ENCODE data around the gene FRY. TPM values are rescaled to one million over a fixed set of nuclear protein-coding genes. Genes with fewer than 3 reads are reported as not detected.
"Not testable (repeated sequence)": the region's sequence is repeated elsewhere in the genome, so short reads cannot be mapped to it uniquely, and the experiment has no call there.

The FRY gene
- total RNA-seq, 1 experiment from 2014 or later: 5.7 TPM

GRCh38 chr13:32040689-32041088, 9.1 kb downstream of the FRY start:
- no peak for DNase-seq (ENCODE audit: low read depth)

GRCh38 chr13:32041429-32041828, 9.9 kb downstream of the FRY start:
- DNase-seq (ENCODE audit: low read depth): no peak

GRCh38 chr13:32042551-32042950, 11.0 kb downstream of the FRY start:
- DNase-seq (ENCODE audit: low read depth): no peak

DNA sequence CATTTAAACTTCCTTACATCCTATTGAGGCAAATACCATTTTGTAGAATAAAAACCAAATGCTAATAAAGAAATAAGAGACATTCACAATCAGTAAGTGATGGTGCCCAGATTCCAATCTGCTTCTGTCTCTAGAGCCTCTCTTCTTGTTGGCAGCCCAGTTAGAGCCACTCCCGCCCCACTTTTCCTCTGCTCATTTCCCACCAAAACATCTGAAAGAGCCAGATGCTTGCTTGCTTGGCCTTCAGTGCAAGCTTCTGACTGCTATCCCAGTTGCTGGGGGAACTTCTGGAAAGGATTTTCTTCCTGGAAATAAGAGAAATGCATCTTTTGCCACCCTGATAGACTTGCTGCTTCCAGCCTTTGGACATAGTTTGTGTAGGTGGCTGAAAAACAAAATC, 12.9 kb downstream of the FRY start:
- DNase-seq (ENCODE audit: low read depth): no peak

DNA sequence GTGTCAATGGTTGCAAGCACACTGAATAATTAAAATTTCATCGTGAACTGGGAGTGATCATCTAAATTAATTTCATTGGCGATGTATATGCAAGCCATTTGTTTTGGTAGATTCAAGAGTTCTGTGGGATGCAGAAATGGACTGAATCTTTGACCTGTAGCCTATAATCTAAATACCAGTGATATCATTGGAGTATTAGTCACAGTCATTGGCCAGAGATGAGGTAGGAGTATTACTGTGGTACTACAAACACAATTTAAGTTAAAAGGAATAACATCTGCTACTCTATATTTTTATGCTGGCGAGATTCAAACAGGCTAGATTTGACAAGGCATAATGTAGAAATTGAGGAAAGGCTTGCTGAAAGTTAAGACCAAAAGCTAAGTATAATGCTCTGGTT, 14.0 kb downstream of the FRY start:
- no peak for DNase-seq (ENCODE audit: low read depth)

- DNase-seq (ENCODE audit: low read depth): peak; percentile 38
These were observed 14.6 kb downstream of the FRY start for GRCh38 chr13:32045982-32046785.

DNA sequence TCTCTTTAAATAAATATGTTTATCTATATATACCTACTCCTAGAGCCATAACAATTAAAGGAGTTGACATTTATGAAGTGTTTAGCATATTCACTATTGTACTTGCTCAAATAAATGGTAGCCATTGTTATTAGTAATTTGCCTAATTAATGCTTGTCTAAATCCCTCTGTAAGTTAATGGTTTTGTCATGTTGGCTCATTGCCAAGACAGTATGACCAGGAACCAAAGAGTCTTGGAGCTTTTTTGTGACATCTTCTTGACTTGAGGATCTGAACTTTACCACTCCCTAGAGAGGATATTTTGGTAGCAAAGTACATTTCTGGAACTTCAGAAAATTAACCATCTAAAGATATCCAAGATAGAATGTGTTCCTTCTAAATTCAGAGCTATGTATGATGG, 15.5 kb downstream of the FRY start:
- DNase-seq (ENCODE audit: low read depth): no peak

GRCh38 chr13:32047793-32048192, 16.2 kb downstream of the FRY start:
- DNase-seq (ENCODE audit: low read depth): no peak

GRCh38 chr13:32048816-32049215, 17.2 kb downstream of the FRY start:
- peak; percentile 59 for DNase-seq (ENCODE audit: low read depth)

DNA sequence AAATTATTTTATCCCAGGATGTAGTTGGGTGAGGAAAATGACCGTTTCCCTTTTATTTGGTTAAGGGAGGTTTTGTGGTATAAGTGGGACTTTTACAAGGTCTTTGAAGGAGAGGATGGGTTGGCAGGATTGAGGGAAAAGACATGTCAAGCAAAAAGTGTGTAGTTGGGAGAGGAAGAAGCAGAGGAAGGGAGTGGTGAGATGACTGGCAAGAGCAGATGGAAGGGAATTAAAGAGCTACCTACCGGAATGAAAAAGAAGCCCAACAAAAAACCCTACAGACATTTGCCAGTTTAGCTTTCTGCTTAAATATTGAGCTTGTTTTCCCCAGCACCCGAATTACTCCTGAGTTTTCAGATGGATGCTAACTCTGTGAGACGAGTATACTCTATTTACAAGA, 19.6 kb downstream of the FRY start:
- DNase-seq (ENCODE audit: low read depth): no peak

DNA sequence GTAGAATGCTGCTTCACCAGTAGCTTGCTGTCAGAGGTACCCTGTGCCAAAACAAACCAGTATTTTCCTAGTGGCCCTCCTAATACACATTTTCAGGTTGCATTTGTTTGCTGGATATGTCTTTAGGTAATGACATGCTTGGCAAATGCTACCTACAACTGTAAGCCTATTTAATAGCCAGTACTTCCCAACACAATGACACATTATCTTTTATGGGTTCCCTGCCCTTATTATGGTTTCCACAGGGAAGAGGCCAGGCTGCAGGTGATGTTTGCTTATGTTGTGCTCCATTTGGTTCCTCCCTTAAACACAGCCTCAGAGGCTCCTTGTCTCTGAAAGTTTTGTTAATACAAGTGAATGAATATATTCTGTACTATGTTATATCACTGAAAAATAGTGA, 24.7 kb downstream of the FRY start:
- no peak for DNase-seq (ENCODE audit: low read depth)

DNA sequence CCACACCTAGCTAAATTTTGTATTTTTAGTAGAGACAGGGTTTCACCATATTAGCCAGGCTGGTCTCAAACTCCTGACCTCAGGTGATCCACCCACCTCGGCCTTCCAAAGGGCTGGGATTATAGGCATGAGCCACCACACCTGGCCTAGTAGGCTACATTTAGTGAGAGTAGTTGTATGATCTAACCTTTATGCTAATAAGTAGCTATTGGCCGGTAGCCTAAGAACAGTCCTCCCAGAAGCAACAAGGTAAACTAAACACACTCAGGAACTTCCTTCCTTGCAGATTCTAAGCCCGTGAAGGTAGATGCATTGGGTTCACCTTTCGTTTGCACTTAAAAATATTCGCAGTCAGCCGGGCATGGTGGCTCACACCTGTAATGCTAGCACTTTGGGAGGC, 25.8 kb downstream of the FRY start:
- not testable (repeated sequence) for DNase-seq (ENCODE audit: low read depth)

DNA sequence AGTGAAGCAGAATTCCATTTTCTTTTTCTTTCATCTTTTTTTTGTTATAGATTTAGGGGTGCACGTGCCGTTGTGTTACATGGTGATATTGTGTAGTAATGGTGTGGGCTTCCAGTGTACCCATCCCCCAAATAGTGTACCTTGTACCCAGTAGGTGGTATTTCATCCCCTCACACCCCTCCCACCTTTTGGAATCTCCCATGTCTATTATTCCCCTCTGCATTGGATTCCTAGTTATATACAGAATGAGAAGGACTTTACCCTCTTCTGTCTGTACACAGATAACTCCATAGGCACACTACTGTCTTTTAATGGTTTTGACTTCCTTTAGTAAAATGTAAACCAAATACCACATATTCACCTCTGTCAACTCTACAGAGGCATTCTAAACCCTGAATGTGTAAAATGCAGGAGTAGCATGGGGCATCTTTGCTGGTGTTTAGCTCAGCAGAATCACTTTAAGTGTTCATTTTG, 28.0 kb downstream of the FRY start:
- DNase-seq (ENCODE audit: low read depth): no peak

DNA sequence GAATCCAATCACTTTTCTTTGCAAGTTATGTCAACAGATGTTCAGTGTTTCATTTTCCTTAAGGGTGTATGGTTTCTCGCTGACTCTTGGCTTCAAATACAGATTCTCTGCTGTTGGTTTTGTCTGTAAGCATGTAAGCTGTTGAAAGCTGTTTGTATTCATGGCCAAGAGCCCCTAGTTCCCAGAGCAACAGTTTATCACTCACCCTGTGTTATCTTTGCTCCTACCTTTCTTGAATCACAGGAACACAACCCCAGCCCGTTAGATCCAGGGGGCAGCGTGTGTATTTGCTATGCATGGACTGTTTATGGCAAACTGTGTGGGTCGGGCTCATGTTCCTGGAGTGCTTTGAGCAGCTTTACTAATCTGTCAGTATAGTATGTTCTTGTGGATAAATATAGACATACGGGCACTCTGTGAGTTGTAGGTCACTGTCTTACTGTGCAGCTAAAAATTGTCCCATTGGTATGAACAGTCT, 28.9 kb downstream of the FRY start:
- DNase-seq (ENCODE audit: low read depth): no peak

DNA sequence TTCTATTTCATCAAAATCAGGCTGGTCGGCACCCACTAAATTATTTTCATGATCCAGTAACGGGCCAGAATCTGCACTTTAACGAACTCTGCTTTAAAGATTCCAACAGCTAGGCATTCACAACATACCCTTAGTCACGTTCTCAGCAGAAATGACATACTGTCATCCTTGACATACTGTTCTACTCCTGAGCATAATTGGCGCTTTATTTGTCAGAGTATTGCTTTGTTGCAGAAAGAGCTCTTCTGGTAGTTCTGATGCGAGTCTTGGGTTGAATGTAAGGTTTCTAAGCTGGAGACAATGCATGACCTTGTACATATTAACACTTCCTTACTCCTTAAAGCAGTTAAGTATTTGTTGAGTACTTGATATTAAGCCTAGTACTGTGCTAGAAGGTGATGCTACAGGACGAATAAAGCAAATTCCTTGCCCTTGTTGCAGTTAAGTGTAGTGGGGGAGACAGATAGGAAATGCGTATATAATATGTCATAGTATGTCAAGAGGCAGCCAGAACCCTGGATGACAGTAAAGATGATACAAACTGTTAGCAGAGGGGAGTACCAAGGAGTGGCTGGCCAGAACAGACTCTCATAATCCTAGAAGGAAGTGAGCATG, 32.2 kb downstream of the FRY start:
- no peak for DNase-seq (ENCODE audit: low read depth)

DNA sequence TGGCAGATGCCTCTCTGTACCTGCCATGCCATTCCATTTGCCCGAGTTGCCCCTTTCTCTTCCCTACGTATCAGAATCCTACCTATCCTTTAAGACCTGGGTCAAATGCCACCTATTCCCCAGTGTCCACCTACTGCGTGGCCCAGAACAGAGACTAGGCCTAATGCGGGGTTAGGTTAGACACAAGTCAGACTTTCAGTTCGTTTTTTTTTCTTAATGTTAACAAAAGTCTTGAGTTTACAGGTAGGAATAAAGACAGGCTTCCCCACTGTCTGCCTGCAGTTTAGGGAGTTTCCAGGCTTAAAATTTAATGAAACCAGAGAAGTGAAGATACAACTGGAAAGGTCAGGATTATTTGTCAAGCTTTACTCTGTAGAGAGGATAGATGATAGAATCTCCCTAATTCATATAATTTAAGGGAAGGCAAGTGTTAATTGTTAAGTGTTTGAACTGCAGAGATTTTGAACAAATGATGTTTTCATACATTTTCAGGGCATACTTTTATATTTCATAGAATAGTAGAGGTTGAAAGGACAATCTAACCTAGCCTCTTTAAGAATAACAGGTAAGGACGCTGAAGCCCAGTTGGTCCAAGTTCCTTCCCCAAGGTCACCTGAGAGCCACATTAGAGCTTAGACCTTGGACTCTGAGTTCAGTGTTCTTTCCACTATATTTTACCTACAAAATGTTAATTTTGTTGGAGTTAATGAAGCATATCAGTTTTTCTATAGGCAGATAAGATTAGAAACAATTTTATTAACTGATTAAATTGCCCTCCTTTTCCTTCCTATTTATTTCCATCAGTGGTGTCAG, 35.8 kb downstream of the FRY start:
- DNase-seq (ENCODE audit: low read depth): no peak

DNA sequence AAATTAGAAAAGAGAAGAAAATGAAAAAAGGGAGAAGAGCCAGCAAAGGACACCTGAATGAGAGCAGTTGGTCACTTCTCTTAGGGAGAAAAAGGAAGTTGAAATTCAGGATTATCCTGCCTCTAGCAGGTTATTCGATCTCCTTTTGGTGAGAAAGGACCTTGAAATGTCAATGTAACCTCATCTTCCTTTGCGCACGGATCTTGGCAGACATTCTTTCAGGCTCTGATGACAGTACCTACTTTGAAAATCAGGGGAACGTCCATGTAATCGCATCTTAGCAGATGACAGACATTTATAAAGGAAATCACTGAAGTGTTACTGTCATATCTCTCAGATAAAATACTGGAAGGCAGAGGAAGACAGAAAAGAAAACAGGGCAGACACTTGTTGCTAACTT, 36.7 kb downstream of the FRY start:
- no peak for DNase-seq (ENCODE audit: low read depth)

GRCh38 chr13:32073180-32073864, 41.7 kb downstream of the FRY start:
- no peak for DNase-seq (ENCODE audit: low read depth)

GRCh38 chr13:32075170-32075851, 43.7 kb downstream of the FRY start:
- no peak for DNase-seq (ENCODE audit: low read depth)

DNA sequence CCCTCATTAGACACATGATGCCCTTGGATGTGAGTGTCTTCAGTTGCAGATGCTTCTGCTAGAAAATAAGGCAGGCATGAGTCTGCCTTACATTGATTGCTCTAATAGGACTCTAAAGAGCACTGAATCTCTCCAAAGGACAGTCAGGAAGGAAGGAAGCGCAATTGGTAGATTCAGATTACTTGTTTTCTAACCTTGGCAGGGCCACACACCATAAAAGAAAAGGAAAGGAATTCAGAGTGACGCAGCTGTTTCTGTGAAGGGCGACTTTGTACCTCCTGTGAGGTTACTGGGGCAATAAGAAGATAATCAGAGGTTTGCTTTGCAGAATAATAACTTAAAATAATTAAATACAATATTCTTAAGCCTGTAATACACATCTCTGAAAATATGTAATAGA, 48.0 kb downstream of the FRY start:
- no peak for DNase-seq (ENCODE audit: low read depth)

DNA sequence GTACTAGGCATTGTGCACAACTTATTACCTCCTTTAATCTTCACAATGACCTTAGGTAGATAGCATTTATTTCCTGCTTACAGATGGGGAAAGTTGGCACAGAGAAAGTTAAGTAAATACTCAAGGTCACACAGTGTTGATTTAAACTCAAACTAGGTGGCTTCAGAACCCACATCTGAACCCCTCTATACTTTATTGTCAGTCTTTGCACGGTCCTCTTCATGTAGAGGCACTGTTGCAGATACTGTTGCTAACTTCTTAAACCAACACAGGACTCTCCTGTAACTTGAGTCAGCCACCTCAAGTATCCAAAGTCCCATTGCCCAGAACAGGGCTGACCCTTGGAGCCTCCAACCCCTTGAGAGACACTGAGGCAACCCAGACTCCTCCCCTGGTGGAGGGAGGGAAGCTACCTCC, 48.8 kb downstream of the FRY start:
- DNase-seq (ENCODE audit: low read depth): no peak

Measured in M059J (cell line).